HG02943 (cell line): Measurements from ENCODE around the gene CDH4.

Experiments used
- ATAC-seq: cut with Tn5 transposase; IDR thresholded peaks from one replicate; pipeline ENCODE4 v1.9.1; 2021; ENCODE audit warnings: mild to moderate bottlenecking, low read depth, moderate library complexity; ENCODE audit not compliant: unreplicated experiment

Gene CDH4

GRCh38 chr20:61690993-61691838 is 439.2 kb downstream of the CDH4 start:
- ATAC-seq: no peak

GRCh38 chr20:61691978-61692377 is 439.9 kb downstream of the CDH4 start:
- ATAC-seq: no peak

GRCh38 chr20:61692479-61692878 is 440.4 kb downstream of the CDH4 start:
- ATAC-seq: no peak

GRCh38 chr20:61693055-61693600 is 441.1 kb downstream of the CDH4 start:
- no peak for ATAC-seq

DNA sequence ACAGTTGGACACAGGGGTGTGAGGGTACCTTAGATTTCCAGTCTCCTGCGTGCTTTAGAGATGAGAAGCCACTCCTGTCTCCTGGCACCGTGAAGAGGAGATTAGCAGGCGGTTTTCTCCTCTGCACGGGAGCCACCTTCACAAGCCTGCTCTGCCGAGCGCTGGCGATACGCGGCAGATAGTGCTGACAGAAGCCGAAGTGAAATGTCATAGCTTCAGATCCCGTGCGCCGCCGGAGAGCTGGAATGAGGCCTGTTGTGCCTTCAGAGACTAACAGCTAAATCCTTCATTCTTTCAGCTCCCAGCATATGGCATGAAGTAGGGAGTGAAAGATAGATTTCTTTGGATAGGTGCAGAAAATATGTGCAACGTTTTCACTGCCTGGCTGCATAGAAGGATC is 442.6 kb downstream of the CDH4 start:
- ATAC-seq: no peak

GRCh38 chr20:61695741-61696140 is 443.7 kb downstream of the CDH4 start:
- ATAC-seq: no peak

DNA sequence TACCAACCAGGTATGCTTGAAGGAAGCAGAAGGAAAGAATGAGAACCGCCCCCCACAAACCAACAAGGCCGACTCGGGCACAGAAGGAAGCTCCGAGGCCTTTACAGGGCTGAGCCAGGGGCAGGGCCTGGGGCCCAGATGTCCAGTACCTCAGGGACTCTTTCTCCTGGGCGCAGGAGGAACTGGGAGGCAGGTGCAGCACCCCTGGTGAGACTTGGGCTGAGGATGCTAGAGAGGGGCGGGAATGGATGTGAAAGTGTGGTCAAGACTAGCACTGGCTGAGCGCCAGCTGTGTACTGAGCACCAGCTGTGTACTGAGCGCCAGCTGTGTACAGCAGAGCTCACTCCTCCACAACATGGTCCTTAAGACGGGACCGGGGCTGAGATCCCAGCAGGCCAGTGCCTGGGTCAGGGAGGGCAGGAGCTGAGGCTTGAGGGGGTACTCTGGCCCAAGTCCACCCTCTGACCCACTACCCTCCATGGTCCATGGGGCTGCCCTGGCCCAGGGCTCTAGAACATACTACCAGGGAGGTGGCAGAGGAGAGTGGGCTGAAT is 444.2 kb downstream of the CDH4 start:
- ATAC-seq: no peak

- ATAC-seq: no peak
Measured at GRCh38 chr20:61697666-61698597, 445.9 kb downstream of the CDH4 start.

DNA sequence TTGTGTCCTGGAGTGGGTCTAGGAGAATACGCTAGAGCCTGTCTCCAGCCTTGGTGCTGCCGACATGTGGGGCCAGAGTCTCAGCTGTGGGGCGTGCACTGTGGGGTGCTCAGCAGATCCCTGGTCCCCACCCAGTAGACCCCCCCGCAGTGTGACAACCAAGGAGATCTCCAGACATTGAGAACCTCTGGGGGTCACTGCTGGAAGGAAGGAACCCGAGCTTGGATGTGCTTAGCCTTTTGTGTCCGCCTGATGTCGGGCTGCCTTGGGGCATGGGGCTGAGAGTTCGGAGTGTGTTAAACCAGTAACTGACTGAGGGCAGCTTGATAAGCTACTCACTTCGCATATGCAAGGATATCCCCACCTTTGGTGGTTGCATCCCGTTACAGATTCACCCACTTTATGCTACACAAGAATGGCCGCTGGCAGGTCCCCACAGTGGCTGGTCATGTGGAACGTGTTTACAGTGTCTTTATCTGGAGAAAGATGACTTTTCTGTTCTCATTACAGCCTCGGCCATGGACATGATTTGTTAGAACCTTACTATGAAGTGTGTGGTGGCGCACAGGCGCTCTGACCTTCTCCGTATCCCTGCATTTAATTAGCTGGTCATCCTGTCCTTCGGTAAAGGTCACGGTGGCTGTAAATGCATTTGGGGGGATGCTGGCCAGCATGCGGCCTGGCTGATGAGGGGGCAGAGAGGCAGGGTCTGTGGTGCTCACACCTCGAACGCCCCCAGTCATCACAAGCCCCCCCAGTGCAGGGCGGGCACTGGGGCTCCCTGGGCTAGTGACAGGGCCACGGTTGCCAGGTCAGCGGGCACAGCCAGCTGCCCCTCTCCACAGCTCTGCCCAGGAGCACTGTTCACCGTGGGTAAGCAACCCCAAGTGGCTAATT is 446.8 kb downstream of the CDH4 start:
- no peak for ATAC-seq

- ATAC-seq: no peak
Measured at GRCh38 chr20:61699495-61700374, 447.7 kb downstream of the CDH4 start.

GRCh38 chr20:61700595-61701140 is 448.6 kb downstream of the CDH4 start:
- ATAC-seq: no peak

DNA sequence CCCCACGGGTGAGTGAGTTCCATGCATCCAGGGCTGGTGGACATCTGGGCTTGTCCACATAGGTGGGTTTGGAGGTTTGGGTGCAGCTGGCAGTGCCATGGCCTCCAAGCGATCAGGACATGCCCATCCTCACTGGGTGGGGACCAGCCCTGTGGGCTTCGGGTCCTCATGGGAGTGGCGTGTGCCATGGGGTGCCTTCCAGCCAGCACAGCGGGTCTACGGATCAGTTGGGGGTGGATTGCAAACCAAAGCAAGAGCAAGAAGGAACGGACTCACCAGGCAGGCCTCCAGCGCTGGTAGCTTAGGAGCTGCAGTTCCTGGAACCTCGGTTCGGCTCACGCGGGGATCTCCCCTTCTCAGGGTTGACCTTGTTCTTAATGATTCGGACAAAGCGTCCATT is 449.3 kb downstream of the CDH4 start:
- ATAC-seq: no peak

DNA sequence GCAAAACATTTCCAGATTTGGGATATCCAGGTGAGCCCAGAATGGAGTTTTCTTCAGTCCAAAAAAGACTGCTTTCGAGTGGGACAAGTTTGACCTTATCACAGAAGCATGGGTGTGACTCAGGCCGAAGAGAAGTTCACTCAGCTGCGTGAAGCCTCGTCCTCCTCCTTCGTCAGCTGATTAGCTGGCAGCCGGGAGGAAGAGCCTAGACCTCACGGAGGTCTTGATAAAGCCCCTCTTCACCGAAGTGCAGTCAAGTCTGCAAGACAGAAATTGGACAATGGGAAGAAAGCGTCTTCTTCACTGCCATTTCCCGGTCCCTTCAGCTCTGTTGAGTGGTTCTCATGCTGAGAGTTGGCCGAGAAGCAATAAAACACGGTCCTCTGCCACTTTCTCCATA is 449.7 kb downstream of the CDH4 start:
- no peak for ATAC-seq

- ATAC-seq: no peak
Measured at GRCh38 chr20:61702246-61702645, 450.2 kb downstream of the CDH4 start.

- no peak for ATAC-seq
Measured at GRCh38 chr20:61704661-61705060, 452.6 kb downstream of the CDH4 start.

GRCh38 chr20:61705386-61706258 is 453.6 kb downstream of the CDH4 start:
- no peak for ATAC-seq

GRCh38 chr20:61706259-61706961 is 454.3 kb downstream of the CDH4 start:
- no peak for ATAC-seq
